NCI-H1048 (cell line): ENCODE results near the gene HSPB6.
"Not testable (repeated sequence)": the region's sequence is repeated elsewhere in the genome, so short reads cannot be mapped to it uniquely, and the experiment has no call there.

Source experiments
- DNase-seq: peaks from one replicate; lab custom pipeline; 2025; lab: John Stamatoyannopoulos, UW

Gene HSPB6

DNA sequence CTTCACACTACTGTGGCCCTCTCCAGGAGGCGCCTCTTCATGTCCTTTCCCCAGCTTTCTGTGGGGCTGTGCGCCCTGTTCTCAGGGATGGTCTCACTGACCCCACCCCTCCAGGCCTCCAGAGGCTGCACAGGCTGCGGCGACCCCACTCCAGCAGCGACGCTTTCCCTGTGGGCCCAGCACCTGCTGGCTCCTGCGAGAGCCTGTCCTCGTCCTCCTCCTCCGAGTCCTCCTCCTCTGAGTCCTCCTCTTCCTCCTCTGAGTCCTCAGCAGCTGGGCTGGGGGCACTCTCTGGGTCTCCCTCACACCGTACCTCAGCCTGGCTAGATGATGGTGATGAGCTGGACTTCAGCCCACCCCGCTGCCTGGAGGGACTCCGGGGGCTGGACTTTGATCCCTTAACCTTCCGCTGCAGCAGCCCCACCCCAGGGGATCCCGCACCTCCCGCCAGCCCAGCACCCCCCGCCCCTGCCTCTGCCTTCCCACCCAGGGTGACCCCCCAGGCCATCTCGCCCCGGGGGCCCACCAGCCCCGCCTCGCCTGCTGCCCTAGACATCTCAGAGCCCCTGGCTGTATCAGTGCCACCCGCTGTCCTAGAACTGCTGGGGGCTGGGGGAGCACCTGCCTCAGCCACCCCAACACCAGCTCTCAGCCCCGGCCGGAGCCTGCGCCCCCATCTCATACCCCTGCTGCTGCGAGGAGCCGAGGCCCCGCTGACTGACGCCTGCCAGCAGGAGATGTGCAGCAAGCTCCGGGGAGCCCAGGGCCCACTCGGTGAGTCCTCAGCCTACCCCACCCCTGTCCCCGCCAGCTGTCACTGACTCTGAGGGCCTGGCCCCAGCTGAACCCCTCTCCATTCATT lies 29.7 kb upstream of the HSPB6 start:
- DNase-seq = no peak

DNA sequence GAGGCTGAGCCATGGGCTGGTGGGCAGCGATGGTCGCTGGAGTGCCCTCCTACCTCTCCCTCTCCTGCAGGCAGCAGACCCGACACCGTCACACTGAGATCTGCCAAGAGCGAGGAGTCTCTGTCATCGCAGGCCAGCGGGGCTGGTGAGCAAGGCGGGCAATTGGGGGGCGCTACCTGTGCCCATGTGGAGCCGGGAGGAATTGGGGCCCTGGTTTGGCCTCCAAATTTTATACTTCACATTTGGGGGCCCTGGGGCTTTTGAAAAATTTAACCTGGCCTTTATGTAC lies 28.5 kb upstream of the HSPB6 start:
- no peak for DNase-seq

DNA sequence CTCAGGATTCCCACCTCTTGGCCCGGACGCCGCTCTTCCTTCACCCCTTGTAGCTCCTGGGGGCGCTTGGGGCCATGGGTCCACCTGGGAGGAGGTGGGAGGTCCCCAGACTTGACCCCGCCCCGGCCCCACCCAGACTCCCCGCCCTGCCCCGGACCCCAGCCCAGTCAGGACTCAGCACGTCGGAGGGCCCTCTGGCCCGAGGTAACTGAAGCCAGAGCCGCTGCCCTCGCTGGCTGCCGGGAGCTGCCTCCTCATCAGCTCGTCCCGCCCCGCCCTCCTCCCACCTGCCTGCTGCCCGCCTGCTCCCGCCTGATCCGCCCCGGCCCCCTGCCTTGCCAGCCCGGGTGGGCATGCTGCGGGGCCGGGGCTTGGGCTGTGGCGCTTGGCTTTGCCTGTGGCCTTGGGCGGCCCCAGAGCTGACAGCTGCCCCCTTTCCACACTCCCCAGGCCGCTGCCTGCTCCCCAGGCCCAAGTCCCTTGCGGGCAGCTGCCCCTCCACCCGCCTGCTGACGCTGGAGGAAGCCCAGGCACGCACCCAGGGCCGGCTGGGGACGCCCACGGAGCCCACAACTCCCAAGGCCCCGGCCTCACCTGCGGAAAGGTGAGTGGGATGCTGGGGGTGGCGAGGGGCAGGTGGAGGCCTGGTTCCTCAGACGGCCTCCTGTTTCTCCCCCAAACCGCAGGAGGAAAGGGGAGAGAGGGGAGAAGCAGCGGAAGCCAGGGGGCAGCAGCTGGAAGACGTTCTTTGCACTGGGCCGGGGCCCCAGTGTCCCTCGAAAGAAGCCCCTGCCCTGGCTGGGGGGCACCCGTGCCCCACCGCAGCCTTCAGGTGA lies 27.9 kb upstream of the HSPB6 start:
- no peak for DNase-seq

DNA sequence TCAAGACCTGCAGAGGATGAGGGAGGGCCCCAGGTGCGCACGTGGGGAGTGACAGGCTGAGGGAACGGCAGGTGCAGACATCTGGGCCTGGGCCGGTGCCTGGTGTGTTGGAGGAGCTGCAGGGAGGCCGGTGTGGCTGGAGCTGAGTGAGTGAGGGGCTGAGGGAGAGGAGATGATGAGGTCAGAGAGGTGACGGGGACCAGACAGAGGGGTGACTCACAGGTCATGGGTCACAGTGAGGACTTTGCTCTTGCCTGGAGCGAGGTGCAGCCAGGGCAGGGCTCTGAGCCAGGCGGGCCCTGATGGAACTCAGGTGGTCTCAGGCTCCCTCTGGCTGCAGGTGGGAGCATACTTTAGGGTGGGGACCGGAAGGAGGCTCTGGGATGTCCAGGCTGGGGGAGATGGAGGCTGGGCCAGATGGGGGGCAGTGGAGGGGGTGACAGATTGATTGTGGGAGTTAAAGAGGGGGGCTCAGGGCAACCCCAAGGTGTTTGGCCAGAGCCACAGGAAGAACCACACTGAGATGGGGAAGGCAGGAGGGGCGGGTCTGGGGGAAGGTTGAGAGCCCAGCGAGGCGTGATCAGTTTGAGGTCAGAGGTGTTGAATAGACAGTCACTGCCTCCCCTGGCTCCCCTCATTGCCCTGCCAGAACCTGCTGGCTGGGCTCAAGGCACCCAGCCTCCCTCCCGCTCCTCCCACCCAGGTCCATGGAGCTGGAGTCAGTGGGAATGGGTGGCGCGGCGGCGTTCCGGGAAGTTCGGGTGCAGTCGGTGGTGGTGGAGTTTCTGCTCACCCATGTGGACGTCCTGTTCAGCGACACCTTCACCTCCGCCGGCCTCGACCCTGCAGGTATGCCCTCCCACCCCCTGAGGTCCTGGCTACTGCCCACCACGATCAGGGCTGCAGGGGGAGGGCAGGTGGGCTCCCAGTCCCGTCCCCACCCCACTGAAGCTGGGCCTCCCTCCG lies 26.9 kb upstream of the HSPB6 start:
- DNase-seq = no peak

DNA sequence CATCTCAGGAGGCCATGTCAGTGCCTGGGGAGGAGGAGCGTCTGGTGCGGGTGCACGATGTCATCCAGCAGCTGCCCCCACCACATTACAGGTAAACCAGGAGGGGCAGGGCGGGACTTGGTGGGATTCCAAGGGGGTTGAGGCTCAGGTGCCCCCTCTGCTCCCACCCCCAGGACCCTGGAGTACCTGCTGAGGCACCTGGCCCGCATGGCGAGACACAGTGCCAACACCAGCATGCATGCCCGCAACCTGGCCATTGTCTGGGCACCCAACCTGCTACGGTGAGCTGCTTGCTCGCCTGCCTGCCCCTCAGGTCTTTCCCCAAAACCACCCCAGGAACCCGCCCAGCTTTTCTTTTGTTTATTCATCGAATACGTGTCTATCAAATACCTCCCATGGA lies 25.8 kb upstream of the HSPB6 start:
- no peak for DNase-seq

DNA sequence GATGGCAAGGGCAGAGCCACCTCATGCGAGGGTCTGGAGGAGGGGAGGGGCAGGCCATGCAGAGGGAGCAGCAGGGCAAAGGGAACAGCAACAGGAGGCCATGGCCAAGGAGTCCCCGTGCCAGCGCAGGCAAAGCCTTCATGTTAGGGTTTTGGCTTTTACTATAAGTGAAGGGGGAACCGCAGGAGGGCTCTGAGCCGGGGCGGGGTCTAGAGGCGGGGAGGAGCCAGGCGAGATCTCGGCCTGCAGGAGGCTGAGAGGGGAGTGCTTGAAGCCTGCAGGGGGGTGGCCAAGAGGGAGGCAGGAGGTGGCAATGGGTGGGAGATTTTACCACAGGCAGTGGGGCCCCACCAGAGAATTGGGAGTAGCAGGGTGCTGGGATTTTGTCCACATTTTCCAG lies 24.8 kb upstream of the HSPB6 start:
- DNase-seq = no peak

DNA sequence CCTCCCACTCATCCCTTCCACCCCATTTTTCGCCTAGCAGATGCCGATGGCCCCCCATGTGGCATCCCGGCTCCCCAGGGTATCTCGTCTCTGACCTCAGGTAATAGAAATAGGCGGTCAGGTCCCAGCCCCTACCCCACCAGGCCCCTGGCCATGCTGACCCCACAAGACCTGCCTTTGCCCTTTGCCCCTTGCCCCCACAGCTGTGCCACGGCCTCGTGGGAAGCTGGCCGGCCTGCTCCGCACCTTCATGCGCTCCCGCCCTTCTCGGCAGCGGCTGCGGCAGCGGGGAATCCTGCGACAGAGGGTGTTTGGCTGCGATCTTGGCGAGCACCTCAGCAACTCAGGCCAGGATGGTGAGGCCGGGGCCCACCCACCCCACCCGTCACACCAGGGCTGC lies 23.9 kb upstream of the HSPB6 start:
- no peak for DNase-seq

DNA sequence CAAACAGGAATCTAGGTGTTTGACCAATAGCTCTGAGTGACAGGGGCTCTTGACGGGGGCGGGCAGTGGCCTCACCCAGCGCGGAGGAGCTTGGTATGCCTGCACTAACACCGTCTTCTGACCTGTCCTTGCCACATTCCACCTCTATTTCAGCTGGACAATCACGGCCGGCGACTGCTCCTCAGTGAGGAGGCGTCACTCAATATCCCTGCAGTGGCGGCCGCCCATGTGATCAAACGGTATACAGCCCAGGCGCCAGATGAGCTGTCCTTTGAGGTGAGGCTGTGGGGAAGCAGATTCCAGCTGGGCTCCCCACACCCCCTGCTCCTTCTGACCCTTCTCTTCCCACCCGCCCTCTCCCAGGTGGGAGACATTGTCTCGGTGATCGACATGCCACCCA lies 23.2 kb upstream of the HSPB6 start:
- DNase-seq = no peak

DNA sequence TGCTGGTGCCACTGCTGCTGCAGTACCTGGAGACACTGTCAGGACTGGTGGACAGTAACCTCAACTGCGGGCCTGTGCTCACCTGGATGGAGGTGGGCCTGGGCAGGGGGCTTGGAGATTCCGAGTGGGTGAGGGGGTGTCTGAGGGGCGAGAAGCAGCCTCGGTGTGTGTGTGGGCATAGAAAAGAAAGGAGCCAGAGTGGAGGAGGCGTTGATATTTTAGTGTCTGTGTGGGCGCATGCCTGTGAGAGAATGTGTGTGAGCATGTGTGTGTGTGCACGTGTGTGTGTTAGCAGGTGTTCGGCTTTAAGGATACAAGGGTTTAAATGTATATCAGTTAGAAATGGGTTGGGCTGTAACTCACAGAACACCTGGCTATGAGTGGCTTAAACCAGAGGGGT lies 22.2 kb upstream of the HSPB6 start:
- DNase-seq = no peak

DNA sequence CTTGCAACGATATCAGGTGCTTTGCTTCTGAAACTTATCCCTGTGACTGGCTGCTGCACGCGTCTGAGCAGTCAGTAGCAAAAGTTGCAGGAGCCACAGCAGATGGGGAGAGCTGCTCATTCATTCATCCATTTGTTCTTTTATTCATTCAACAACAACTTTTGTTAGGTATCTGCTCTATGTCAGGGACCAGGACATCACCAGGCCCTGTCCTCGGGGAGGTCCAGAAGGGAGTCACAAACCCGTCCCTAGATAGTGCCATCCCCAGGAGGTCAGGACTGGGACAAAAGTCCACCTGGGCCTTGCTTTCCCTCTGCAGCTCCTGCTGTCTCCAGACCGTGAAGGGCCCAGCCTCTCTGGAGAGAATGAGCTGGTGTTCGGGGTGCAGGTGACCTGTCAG lies 21.1 kb upstream of the HSPB6 start:
- no peak for DNase-seq

DNA sequence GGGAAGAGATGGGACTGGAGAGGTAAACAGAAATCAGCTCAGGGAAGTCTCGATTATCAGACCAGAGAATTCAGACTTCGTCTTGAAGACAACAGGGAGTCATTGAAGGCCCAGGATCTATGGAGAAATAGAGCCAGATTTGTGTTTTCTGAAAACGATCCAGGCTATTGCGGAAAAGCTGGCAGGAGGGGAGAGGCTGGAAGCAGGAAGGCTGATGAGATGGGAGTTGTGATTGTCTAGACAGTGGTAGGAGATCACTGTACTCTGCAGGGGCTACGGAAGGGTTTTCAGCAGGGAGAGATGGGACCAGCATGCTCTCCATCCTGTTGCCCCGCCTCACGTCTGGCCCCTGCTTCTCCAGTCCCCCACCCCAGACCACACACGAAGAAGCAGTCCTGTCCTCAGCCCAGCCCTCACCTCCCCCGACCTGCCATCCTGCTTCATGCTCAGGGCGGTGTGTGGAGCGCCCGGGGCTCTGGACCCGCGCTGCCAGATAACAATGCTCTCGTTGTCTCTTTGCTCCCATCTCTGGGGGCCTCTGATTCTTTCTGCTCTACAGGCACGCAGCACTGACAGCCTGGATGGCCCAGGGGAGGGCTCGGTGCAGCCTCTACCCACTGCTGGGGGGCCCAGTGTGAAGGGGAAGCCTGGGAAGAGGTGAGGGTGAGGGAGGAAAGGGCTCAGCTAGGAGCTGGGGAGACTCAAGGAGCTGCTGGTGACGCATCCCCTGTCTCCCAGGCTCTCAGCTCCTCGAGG lies 20.4 kb upstream of the HSPB6 start:
- no peak for DNase-seq

DNA sequence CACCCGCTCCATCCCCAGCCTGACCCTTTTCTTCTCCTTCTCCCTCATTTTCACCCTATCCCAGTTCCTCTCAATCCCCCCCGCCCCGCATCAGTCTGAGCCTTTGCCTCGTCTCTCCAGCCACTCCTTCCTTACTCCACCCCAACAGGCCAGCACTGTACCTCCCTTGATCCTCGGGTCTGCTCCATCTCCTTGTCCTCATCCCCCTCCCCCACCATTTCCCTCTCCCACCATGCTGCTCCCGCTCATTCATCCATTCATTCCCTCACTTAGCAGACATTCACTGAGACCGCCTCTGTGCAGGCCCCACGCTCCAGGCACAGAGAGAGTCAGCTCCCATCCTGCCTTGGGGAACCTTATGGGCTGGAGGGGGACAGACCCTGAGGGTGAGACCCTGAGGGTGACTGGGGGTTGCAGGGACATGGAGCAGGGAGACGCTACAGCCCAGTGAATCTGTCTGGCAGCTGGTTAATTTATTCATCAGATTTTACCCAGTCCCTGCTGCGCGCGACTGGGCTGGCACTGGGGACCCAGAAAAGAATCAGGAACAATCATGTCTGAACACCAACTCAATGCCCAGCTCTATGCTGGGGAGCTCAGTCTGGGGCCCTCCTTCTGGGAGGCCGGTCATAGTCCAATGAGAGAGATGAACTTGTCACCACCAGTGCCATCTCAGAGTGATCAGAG lies 19.4 kb upstream of the HSPB6 start:
- no peak for DNase-seq

DNA sequence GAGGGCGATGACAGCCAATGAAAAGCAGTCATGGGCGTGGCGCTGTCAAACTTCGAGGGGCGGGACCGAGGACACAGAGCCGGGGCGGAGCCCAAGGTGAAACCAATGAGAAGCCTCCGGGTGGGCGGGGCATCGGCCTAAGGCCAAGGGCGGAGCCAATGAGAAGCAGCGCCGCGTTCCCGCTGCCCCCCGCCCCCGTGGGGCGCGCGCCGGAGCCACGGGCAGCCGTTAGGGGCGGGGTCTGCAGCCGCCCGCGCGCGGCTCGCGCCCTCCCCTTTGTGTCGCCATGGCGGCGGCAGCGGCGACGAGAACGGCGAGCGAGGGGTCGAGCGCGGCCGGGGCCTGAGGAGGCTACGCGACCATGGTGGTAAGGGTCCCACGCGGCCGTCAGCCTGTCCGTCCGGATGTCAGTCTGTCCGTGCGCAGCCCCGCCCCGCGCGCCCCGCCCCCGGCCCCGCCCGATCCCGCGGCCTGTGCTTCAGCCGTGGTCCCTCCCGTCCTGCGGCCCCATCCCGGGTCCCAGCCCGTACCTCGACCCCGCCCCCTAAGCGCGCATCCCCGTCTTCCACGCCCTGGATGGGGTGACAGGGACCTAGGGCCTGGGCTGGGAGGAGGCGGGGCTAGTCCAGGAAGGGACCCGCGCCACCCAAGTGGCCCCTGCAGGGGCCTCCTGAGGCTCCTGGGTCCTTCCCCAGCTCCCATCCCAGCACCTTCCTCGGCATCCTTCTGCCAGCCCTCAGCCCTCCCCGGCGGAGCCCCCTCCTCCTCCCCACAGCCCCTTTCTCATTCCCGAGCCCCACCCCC lies 18.7 kb upstream of the HSPB6 start, which contains the start of gene ARHGAP33:
ARHGAP33 (plus strand) TSS at position 267 of the 804 bp plus-strand sequence; CDS start at position 362, 95 bp downstream.
- peak; percentile 98 for DNase-seq

DNA sequence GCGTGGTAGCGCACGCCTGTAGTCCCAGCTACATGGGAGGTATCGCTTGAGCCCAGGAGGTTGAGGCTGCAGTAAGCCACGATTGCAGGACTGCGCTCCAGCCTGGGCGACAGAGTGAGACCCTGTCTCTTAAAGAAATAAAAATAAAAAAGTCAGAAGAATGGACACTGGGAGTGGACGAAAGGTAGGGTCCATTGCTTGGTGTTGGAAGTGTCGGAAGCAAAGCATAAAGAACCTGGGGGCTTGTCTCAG lies 18.1 kb upstream of the HSPB6 start:
- no peak for DNase-seq

DNA sequence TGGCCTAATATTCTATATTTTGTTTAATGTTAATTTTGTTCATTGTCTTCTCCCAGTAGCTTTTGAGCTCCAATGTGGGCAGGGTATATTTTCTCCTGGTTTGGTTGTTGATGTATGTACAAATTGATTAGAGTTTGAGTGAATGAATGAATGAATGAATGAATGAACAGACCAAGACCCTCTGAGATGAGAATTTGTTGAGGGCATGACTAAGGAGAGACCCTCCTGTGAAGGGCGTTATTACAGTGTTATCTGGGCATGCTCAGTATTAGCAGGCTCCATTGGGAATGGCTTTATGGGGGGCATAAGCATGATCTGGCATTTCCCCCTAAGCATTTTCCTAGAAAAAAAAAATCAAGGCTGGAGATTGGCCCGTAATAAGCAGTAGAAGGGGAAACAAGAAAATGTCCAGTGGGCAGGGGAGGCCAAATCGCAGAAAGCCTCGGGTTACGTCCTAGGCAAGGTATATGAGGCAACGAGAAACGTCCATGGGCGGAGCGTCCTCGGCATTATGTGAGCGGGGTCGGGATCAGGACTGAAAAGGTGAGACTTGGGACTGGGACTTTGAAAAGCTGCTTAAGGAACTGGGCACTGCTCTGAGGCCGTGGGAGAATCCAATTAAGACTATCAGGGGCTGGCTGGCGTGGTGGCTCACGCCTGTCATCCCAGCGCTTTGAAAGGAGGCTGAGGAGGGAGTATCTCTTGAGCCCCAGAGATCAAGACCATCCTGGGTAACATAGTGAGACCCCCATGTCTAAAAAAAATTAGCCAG lies 17.6 kb upstream of the HSPB6 start:
- DNase-seq = no peak

DNA sequence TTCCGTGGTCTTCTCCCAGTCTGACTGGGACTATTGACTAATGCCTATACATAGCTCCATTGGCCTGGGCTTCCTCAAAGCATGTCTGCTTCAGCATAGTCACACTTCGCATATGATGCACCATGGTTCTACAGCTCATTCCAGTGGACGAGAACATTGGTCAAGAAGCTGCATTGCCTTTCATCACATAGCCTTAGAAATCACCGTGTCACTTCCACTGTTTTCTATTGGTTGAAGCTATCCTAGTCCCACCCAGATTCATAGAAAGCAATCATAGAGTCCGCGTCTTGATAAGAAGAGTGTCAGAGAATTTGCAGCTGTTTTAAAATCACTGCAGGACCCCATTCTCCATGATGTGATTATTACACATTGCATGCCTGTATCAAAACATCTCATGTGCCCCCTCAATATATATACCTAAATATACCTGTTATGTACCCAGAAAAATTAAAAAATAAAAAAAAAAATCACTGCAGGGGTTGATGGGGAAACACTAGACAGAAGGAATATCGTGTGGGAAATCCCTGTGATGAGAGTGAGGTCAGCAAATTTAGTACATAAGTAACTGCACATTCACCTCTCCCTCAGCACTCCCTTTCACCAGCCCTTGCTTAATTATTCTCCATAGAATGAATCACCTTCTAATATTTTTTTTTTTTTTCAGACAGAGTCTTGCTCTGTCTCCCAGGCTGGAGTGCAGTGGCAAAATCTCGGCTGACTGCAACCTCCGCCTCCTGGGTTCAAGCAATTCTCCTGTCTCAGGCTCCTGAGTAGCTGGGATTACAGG lies 16.4 kb upstream of the HSPB6 start:
- no peak for DNase-seq

DNA sequence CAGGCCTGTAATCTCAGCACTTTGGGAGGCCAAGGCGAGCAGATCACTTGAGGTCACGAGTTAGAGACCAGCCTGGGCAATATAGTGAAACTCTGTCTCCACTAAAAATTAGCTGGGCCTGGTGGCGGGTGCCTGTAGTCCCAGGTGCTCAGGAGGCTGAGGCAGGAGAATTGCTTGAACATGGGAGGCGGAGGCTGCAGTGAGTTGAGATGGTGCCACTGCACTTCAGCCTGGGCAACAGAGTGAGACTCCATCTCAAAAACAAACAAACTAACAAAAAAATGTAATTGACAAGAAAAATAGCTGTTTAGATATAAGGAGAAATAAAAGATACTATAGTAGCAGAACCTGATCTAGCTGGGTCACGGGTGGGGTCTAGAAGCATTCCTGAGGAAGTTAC lies 15.5 kb upstream of the HSPB6 start:
- DNase-seq = not testable (repeated sequence)

DNA sequence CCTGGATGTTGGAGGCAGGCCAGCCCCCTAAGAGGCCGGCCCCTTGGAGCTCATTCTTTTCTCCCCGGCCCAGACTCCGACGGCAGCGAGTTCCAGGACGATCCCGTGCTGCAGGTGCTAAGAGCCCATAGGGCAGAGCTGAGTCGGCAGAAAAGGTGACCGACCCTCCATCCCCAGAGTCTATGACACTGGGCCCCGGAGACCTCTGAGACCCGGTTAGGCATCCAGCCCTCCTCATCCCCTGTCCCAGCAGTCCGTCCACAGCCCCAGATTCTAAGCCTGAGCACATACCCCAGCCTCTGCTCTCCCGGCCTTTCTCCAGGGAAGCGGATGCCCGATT lies 11.2 kb upstream of the HSPB6 start:
- DNase-seq = no peak
